CD4-positive, CD25-positive, alpha-beta regulatory T cell (primary cell): ENCODE results near the gene EXOSC9. TPM values are rescaled to one million over a fixed set of nuclear protein-coding genes. Genes with fewer than 3 reads are reported as not detected.

Experiments
- ATAC-seq, 2 donors: fragments of 150-1000 bp; cut with Tn5 transposase; one replicate each; pipeline ENCODE4 v1.10.0; 2021; ENCODE audit warnings: low read depth in 2 of 2, moderate number of reproducible peaks in 2 of 2, moderate library complexity in 1 of 2
- DNase-seq, 3 donors: peaks; one replicate each; pipeline versions ENCODE4 v3.0.0 to v3.0.0-alpha.2; 2012 to 2022; ENCODE audit warnings: mixed read lengths in 1 of 3
- H3K27ac ChIP-seq: one replicate; pipeline ENCODE4 v1.7.0; 2013; ENCODE audit warnings: mild to moderate bottlenecking, low read length; ENCODE audit not compliant: insufficient read depth, poor library complexity, severe bottlenecking
- H3K27me3 ChIP-seq: one replicate; pipeline ENCODE4 v1.7.0; 2013; ENCODE audit warnings: low read length; ENCODE audit not compliant: control insufficient read depth, insufficient read depth
- H3K36me3 ChIP-seq: one replicate; pipeline ENCODE4 v1.7.0; 2013; ENCODE audit warnings: mild to moderate bottlenecking, low read length, moderate library complexity; ENCODE audit not compliant: control insufficient read depth, insufficient read depth
- H3K4me1 ChIP-seq: 2 replicates; pipeline ENCODE4 v1.7.0; 2013; ENCODE audit warnings: mild to moderate bottlenecking, low read length; ENCODE audit not compliant: insufficient read depth, control insufficient read depth, poor library complexity, severe bottlenecking
- H3K4me3 ChIP-seq: one replicate; pipeline ENCODE4 v1.7.0; 2013; ENCODE audit warnings: low read depth, mild to moderate bottlenecking, low read length, moderate library complexity
- H3K9me3 ChIP-seq, 2 experiments: 1 replicate in 1 of 2; 2 replicates in 1 of 2; pipeline ENCODE4 v1.7.0; 2013; ENCODE audit warnings: low read length in 2 of 2, mild to moderate bottlenecking in 1 of 2, moderate library complexity in 1 of 2; ENCODE audit not compliant: control insufficient read depth in 2 of 2
- H3K27ac Mint-ChIP-seq, 3 donors: one replicate each; pipeline ENCODE4 v1.8.0; 2020 to 2022; ENCODE audit warnings: mild to moderate bottlenecking in 3 of 3, mixed read lengths in 3 of 3, moderate library complexity in 2 of 3
- H3K27me3 Mint-ChIP-seq: one replicate; pipeline ENCODE4 v1.8.0; 2022; ENCODE audit warnings: mild to moderate bottlenecking, mixed read lengths
- H3K36me3 Mint-ChIP-seq: one replicate; pipeline ENCODE4 v1.8.0; 2020; ENCODE audit warnings: mixed read lengths
- H3K4me1 Mint-ChIP-seq, 4 donors: one replicate each; pipeline ENCODE4 v1.8.0; 2020 to 2022; ENCODE audit warnings: mixed read lengths in 4 of 4, mild to moderate bottlenecking in 1 of 4
- H3K4me3 Mint-ChIP-seq, 4 donors: one replicate each; pipeline ENCODE4 v1.8.0; 2020 to 2022; ENCODE audit warnings: mild to moderate bottlenecking in 4 of 4, mixed read lengths in 4 of 4, moderate library complexity in 3 of 4
- H3K9me3 Mint-ChIP-seq, 7 donors: one replicate each; pipeline ENCODE4 v1.8.0; 2020 to 2022; ENCODE audit warnings: mixed read lengths in 7 of 7, mild to moderate bottlenecking in 3 of 7, moderate library complexity in 2 of 7
- polyA plus RNA-seq, 4 donors: library from polyadenylated mRNA; unstranded; fragments of 300-500 nt; fragmentation: Illumina TruSeq; gene quantifications; one replicate each; pipeline ENCODE4 v1.2.3, GENCODE V29; 2021
- total RNA-seq: library from RNA; stranded (reverse); gene quantifications from one replicate; pipeline ENCODE4 v1.2.3, GENCODE V29; 2022

Gene EXOSC9
- total and polyA plus RNA-seq, 5 donors from 2014 or later, result 45.8 to 59.4 (median 50.9) TPM

DNA sequence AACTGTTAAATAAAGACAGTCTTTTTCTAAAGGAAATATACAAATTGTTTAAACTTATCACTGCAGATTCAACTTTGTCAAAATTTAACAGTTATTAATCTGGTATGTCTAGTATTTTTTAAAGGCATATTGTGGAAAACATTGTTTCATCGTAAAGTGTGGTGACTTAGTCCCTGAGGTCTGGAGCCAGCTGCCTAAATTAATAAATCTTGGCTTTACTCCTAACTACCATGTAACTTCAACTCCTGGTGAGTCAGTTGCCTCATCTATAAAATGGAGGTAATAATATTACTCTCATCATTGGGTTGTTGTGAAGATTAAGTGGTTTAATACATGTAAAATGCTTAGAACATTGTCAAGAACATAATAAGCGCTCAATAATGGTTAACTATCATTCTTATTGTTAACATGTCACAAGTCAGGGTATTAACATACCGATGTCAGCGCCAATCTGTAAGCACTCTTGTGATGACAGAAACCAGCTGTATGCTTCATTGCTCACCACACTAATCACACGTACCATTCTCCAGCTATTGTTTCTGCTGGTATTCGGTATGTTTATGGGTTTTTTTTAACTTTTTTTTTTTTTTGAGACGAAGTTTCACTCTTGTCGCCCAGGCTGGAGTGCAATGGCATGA is 22.0 kb upstream of the EXOSC9 start:
- no peak overlapping the region for H3K4me3 ChIP-seq
- no peaks in the 10 kb centered on the region for H3K36me3 ChIP-seq
- H3K27ac ChIP-seq, result no peak overlapping the region
- Mint-ChIP-seq H3K4me1 (peaks cover 0 to 5% (median 2%) of the 10 kb centered on the region in 4 donors), H3K36me3 (no peaks in the 10 kb centered on the region), H3K9me3 (peaks cover 0 to 4% (median 0%) of the 10 kb centered on the region in 7 donors), H3K27me3 (peaks cover 33% of the 10 kb centered on the region), H3K4me3 (no peak overlapping the region), H3K27ac (no peak overlapping the region)
- peaks cover 13% of the 10 kb centered on the region for H3K27me3 ChIP-seq
- ATAC-seq (no peak), DNase-seq (no peak)
- H3K9me3 ChIP-seq, result peaks cover 1 to 3% of the 10 kb centered on the region in 2 experiments
- no peaks in the 10 kb centered on the region for H3K4me1 ChIP-seq

DNA sequence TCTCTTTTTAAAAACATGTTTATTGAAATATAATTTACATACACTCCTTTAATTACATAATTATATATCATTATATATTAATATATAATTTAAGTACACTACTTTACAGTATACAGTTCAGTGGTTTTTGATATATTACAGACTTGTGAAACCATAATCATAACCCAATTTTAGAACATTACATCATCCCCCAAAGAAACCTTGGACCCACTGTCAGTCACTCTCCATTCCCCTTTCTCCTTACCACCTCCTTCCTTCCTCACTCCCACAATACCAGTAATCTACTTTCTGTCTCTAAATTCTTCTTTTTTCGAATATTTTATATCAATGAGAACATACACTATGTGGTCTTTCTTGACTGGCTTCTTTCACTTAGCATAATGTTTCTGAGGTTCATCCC is 17.9 kb upstream of the EXOSC9 start:
- no peak for DNase-seq
- Mint-ChIP-seq H3K4me1 (no peaks in the 10 kb centered on the region), H3K9me3 (peaks cover 0 to 10% (median 1%) of the 10 kb centered on the region in 7 donors), H3K27ac (no peak overlapping the region), H3K4me3 (no peak overlapping the region), H3K36me3 (no peaks in the 10 kb centered on the region), H3K27me3 (peaks cover 41% of the 10 kb centered on the region)
- no peak for ATAC-seq
- Histone ChIP-seq H3K9me3 (peaks cover 6 to 8% of the 10 kb centered on the region in 2 experiments), H3K4me3 (no peak overlapping the region), H3K27me3 (peaks cover 27% of the 10 kb centered on the region), H3K36me3 (no peaks in the 10 kb centered on the region), H3K4me1 (no peaks in the 10 kb centered on the region), H3K27ac (no peak overlapping the region)

- H3K4me3 ChIP-seq, result no peak overlapping the region
- ATAC-seq (no peak), DNase-seq (no peak)
- H3K27me3 Mint-ChIP-seq, result peaks cover 41% of the 10 kb centered on the region
- H3K4me1 ChIP-seq, result no peaks in the 10 kb centered on the region
- H3K4me1 Mint-ChIP-seq, result peaks cover 0 to 2% (median 0%) of the 10 kb centered on the region in 4 donors
- no peaks in the 10 kb centered on the region for H3K36me3 Mint-ChIP-seq
- H3K27ac Mint-ChIP-seq, result no peak overlapping the region
- H3K9me3 ChIP-seq, result peaks cover 6 to 8% of the 10 kb centered on the region in 2 experiments
- H3K36me3 ChIP-seq, result no peaks in the 10 kb centered on the region
- no peak overlapping the region for H3K4me3 Mint-ChIP-seq
- H3K27me3 ChIP-seq, result peaks cover 25% of the 10 kb centered on the region
- H3K9me3 Mint-ChIP-seq, result peaks cover 0 to 10% (median 1%) of the 10 kb centered on the region in 7 donors
- no peak overlapping the region for H3K27ac ChIP-seq
Measured at GRCh38 chr4:121784401-121784800, 16.7 kb upstream of the EXOSC9 start.

DNA sequence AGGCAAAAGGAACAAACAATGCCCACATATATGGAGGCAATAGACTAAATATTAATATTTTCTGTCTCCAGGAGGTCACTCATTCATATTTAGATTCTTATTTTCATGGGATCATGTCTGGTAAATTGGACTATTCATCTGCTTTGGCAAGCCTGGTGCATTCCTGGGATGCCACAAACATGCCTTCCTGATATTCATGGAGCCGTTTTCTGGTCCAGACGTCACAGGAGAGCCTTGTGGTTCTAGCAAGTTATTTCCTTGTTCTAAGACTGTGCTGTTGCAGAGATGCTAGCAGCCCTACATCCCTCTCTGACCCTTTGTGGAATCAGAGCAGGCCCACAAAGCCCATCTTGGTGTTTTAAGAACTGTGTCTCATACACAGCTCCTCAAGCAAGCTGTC is 16.1 kb upstream of the EXOSC9 start:
- H3K27me3 Mint-ChIP-seq, result peaks cover 35% of the 10 kb centered on the region

GRCh38 chr4:121785479-121785878 is 15.6 kb upstream of the EXOSC9 start:
- no peak for ATAC-seq
- no peak for DNase-seq
- Mint-ChIP-seq H3K27ac (no peak overlapping the region), H3K36me3 (no peaks in the 10 kb centered on the region), H3K9me3 (peaks cover 0 to 10% (median 1%) of the 10 kb centered on the region in 7 donors), H3K27me3 (peaks cover 30% of the 10 kb centered on the region), H3K4me3 (no peak overlapping the region), H3K4me1 (peaks cover 0 to 2% (median 0%) of the 10 kb centered on the region in 4 donors)
- Histone ChIP-seq H3K4me1 (no peaks in the 10 kb centered on the region), H3K9me3 (peaks cover 6 to 8% of the 10 kb centered on the region in 2 experiments), H3K27ac (no peak overlapping the region), H3K36me3 (no peaks in the 10 kb centered on the region), H3K27me3 (peaks cover 27% of the 10 kb centered on the region), H3K4me3 (no peak overlapping the region)

More for the DNA sequence above, 16.1 kb upstream of the EXOSC9 start:
- H3K27ac ChIP-seq, result no peak overlapping the region
- no peak overlapping the region for H3K27ac Mint-ChIP-seq
- no peaks in the 10 kb centered on the region for H3K36me3 Mint-ChIP-seq
- H3K27me3 ChIP-seq, result peaks cover 27% of the 10 kb centered on the region
- DNase-seq, result no peak
- H3K9me3 ChIP-seq, result peaks cover 6 to 8% of the 10 kb centered on the region in 2 experiments
- no peak for ATAC-seq
- no peaks in the 10 kb centered on the region for H3K36me3 ChIP-seq
- peaks cover 0 to 2% (median 0%) of the 10 kb centered on the region in 4 donors for H3K4me1 Mint-ChIP-seq
- peaks cover 0 to 10% (median 1%) of the 10 kb centered on the region in 7 donors for H3K9me3 Mint-ChIP-seq
- no peak overlapping the region for H3K4me3 ChIP-seq
- no peak overlapping the region for H3K4me3 Mint-ChIP-seq
- H3K4me1 ChIP-seq, result no peaks in the 10 kb centered on the region

GRCh38 chr4:121786221-121786620 is 14.9 kb upstream of the EXOSC9 start:
- peaks cover 27% of the 10 kb centered on the region for H3K27me3 Mint-ChIP-seq
- no peak overlapping the region for H3K4me3 Mint-ChIP-seq
- Histone ChIP-seq H3K36me3 (no peaks in the 10 kb centered on the region), H3K27ac (no peak overlapping the region), H3K27me3 (peaks cover 30% of the 10 kb centered on the region), H3K4me3 (no peak overlapping the region), H3K9me3 (peaks cover 6 to 8% of the 10 kb centered on the region in 2 experiments), H3K4me1 (no peaks in the 10 kb centered on the region)
- H3K27ac Mint-ChIP-seq, result no peak overlapping the region
- DNase-seq, result no peak
- peaks cover 0 to 10% (median 1%) of the 10 kb centered on the region in 7 donors for H3K9me3 Mint-ChIP-seq
- H3K36me3 Mint-ChIP-seq, result no peaks in the 10 kb centered on the region
- H3K4me1 Mint-ChIP-seq, result peaks cover 0 to 2% (median 0%) of the 10 kb centered on the region in 4 donors
- no peak for ATAC-seq

DNA sequence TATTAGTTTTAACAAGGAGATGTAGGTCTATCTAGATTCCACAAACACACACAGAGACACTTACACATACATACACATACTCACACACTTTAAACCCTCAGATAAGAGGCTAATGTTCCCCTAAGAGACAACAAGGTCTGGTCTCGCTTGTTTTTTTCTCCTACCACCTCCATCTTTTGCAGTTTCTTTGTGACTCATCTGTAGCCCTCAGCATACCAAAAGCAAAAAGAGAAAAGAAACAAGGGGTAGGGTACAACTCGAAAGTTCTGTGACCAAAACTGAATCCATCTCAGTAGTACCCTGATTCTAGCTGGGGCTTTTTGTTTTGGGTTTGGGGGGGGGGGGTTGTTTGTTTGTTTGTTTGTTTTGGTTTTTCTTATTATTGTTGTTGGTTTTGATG is 12.2 kb upstream of the EXOSC9 start:
- Histone ChIP-seq H3K27ac (no peak overlapping the region), H3K36me3 (no peaks in the 10 kb centered on the region), H3K9me3 (peaks cover 6 to 8% of the 10 kb centered on the region in 2 experiments), H3K4me1 (no peaks in the 10 kb centered on the region), H3K4me3 (no peak overlapping the region), H3K27me3 (peaks cover 30% of the 10 kb centered on the region)
- DNase-seq, result peak in 1 of 3 donors; percentile 7
- Mint-ChIP-seq H3K36me3 (no peaks in the 10 kb centered on the region), H3K4me1 (peaks cover 0 to 2% (median 0%) of the 10 kb centered on the region in 4 donors), H3K27ac (peak overlapping the region in 1 of 3 donors; percentile 22), H3K9me3 (peaks cover 0 to 7% (median 1%) of the 10 kb centered on the region in 7 donors), H3K27me3 (peaks cover 18% of the 10 kb centered on the region), H3K4me3 (no peak overlapping the region)
- no peak for ATAC-seq

- no peak overlapping the region for H3K27ac Mint-ChIP-seq
Measured at GRCh38 chr4:121789455-121789854, 11.7 kb upstream of the EXOSC9 start.

More at GRCh38 chr4:121789455-121789854, 11.7 kb upstream of the EXOSC9 start:
- Histone ChIP-seq H3K4me1 (no peaks in the 10 kb centered on the region), H3K36me3 (no peaks in the 10 kb centered on the region), H3K4me3 (no peak overlapping the region), H3K9me3 (peaks cover 0 to 3% of the 10 kb centered on the region in 2 experiments), H3K27me3 (peaks cover 25% of the 10 kb centered on the region), H3K27ac (no peak overlapping the region)
- no peak for ATAC-seq
- H3K9me3 Mint-ChIP-seq, result peaks cover 0 to 6% (median 1%) of the 10 kb centered on the region in 7 donors
- no peaks in the 10 kb centered on the region for H3K36me3 Mint-ChIP-seq
- DNase-seq, result no peak
- H3K4me1 Mint-ChIP-seq, result peaks cover 0 to 4% (median 1%) of the 10 kb centered on the region in 4 donors
- H3K4me3 Mint-ChIP-seq, result no peak overlapping the region
- H3K27me3 Mint-ChIP-seq, result peaks cover 18% of the 10 kb centered on the region
